Ovary (tissue), 3 donors: ENCODE results near the gene YDJC.

Source experiments
- EP300 ChIP-seq: sonication (generic); formaldehyde crosslinking; IDR thresholded peaks from one replicate; pipeline ENCODE4 v1.6.1; 2017; ENCODE audit warnings: antibody characterized with exemption
- POLR2A ChIP-seq: fragments of 450-650 bp; IDR thresholded peaks from one replicate; pipeline ENCODE4 v1.6.1; 2017; ENCODE audit warnings: antibody characterized with exemption, mild to moderate bottlenecking, moderate library complexity
- TF ChIP-seq, protein P1 (sequence below), 3 donors: fragments of 450-650 bp in 2 of 3; fragments of 200-600 bp in 1 of 3; IDR thresholded peaks; one replicate each; pipeline versions ENCODE4 v1.5.1 to v1.8.0; 2016 to 2022; ENCODE audit warnings: antibody characterized with exemption in 3 of 3, mild to moderate bottlenecking in 1 of 3
- donor health status: DM: no; HTN: no; CAD: no.

DNA sequence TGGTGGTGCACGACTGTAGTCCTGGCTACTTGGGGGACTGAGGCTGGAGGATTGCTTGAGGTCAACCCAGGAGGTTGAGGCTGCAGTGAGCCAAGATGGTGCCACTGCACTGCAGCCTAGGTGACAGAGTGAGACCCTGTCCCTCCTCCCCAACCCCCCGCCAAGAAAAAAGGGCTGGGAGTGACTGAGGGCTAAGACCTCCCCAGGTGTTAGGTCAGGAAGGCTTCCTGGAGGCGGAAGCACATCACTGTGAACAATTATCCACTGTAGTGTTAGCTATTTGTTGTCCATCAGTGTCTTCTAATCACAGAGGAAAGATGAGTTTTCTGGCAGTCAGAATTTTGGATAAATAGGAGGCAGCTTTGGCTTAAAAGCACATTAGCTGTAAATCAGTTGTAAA, 8.8 kb downstream of the YDJC start:
- TF ChIP-seq, protein P1, sequence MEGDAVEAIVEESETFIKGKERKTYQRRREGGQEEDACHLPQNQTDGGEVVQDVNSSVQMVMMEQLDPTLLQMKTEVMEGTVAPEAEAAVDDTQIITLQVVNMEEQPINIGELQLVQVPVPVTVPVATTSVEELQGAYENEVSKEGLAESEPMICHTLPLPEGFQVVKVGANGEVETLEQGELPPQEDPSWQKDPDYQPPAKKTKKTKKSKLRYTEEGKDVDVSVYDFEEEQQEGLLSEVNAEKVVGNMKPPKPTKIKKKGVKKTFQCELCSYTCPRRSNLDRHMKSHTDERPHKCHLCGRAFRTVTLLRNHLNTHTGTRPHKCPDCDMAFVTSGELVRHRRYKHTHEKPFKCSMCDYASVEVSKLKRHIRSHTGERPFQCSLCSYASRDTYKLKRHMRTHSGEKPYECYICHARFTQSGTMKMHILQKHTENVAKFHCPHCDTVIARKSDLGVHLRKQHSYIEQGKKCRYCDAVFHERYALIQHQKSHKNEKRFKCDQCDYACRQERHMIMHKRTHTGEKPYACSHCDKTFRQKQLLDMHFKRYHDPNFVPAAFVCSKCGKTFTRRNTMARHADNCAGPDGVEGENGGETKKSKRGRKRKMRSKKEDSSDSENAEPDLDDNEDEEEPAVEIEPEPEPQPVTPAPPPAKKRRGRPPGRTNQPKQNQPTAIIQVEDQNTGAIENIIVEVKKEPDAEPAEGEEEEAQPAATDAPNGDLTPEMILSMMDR (IDR thresholded peaks at IDR 0.05) = no peak
- TF ChIP-seq POLR2A (no peak), EP300 (no peak)
